Karpas-422 (cell line): ENCODE data around the gene SLC22A1. TPM values are rescaled to one million over a fixed set of nuclear protein-coding genes. Genes with fewer than 3 reads are reported as not detected.
"Not testable (repeated sequence)": the region's sequence is repeated elsewhere in the genome, so short reads cannot be mapped to it uniquely, and the experiment has no call there.

Experiments used
- DNase-seq: peaks from one replicate; pipeline ENCODE4 v3.0.0-alpha.2; 2015
- H2AFZ ChIP-seq: fragments of 200-600 bp; sonication (generic); 2 replicates; pipeline ENCODE4 v1.6.1; 2014; ENCODE audit warnings: antibody characterized with exemption, low read length, mixed read lengths
- H3K27ac ChIP-seq: fragments of 200-600 bp; sonication (generic); 2 replicates; pipeline ENCODE4 v1.5.1; 2014; ENCODE audit warnings: mild to moderate bottlenecking, low read length, moderate library complexity
- H3K27me3 ChIP-seq: fragments of 200-600 bp; sonication (generic); 2 replicates; pipeline ENCODE4 v1.6.1; 2014; ENCODE audit warnings: low read length, mixed read lengths
- H3K36me3 ChIP-seq: fragments of 200-600 bp; sonication (generic); 2 replicates; pipeline ENCODE4 v1.6.1; 2014; ENCODE audit warnings: low read length, mixed read lengths; ENCODE audit not compliant: insufficient read depth
- H3K4me1 ChIP-seq: fragments of 200-600 bp; sonication (generic); 2 replicates; pipeline ENCODE4 v1.6.1; 2014; ENCODE audit warnings: mild to moderate bottlenecking, low read length, mixed read lengths
- H3K4me2 ChIP-seq: fragments of 200-600 bp; sonication (generic); 2 replicates; pipeline ENCODE4 v1.6.1; 2014; ENCODE audit warnings: low read length, low read depth, mild to moderate bottlenecking; ENCODE audit not compliant: poor library complexity, severe bottlenecking
- H3K4me3 ChIP-seq: fragments of 200-600 bp; sonication (generic); 2 replicates; pipeline ENCODE4 v1.5.1; 2014; ENCODE audit warnings: mild to moderate bottlenecking, antibody characterized with exemption, low read length, mixed read lengths
- H3K79me2 ChIP-seq: fragments of 200-600 bp; sonication (generic); 2 replicates; pipeline ENCODE4 v1.6.1; 2014; ENCODE audit warnings: mild to moderate bottlenecking, low read length, mixed read lengths
- H3K9ac ChIP-seq: fragments of 200-600 bp; sonication (generic); 2 replicates; pipeline ENCODE4 v1.6.0; 2014; ENCODE audit warnings: low read length
- H3K9me2 ChIP-seq: fragments of 200-600 bp; sonication (generic), shearing (Covaris generic); replicated peaks from 2 replicates; pipeline ENCODE4 v1.6.0; 2014; ENCODE audit warnings: mild to moderate bottlenecking, low read length, moderate library complexity; ENCODE audit not compliant: insufficient read depth
- H3K9me3 ChIP-seq: fragments of 300-700, 200-600 bp; sonication (generic); 2 replicates; pipeline ENCODE4 v1.6.1; 2014; ENCODE audit warnings: low read length, mixed read lengths
- H4K20me1 ChIP-seq: fragments of 200-600 bp; sonication (generic); 2 replicates; pipeline ENCODE4 v1.6.1; 2014; ENCODE audit warnings: mild to moderate bottlenecking, antibody characterized with exemption, low read length, low read depth; ENCODE audit not compliant: insufficient read depth
- total RNA-seq: library from RNA; depleted of rRNA; stranded (reverse); fragments of >200 nt; shearing (Covaris generic); gene quantifications from 2 replicates; pipeline ENCODE4 v1.2.3, GENCODE V29; 2014; ENCODE audit warnings: low replicate concordance

Gene SLC22A1
- total RNA-seq, 1 experiment from 2014 or later = 0.78 TPM

GRCh38 chr6:160134779-160135547 is 13.3 kb downstream of the SLC22A1 start:
- Histone ChIP-seq H3K4me2 (no peak overlapping the region), H3K27ac (no peak overlapping the region)
- no peak for DNase-seq

GRCh38 chr6:160135907-160136655 is 14.5 kb downstream of the SLC22A1 start:
- Histone ChIP-seq H3K36me3 (no peaks in the 10 kb centered on the region), H3K27ac (no peak overlapping the region), H3K4me1 (no peaks in the 10 kb centered on the region), H3K9me2 (no peaks in the 10 kb centered on the region), H3K27me3 (no peaks in the 10 kb centered on the region), H3K4me2 (no peak overlapping the region), H3K4me3 (no peak overlapping the region), H3K79me2 (no peaks in the 10 kb centered on the region), H3K9me3 (no peaks in the 10 kb centered on the region), H2AFZ (no peak overlapping the region), H3K9ac (no peak overlapping the region), H4K20me1 (no peaks in the 10 kb centered on the region)
- no peak for DNase-seq

More at GRCh38 chr6:160134779-160135547, 13.3 kb downstream of the SLC22A1 start:
- H3K9me3 ChIP-seq = no peaks in the 10 kb centered on the region
- no peaks in the 10 kb centered on the region for H4K20me1 ChIP-seq
- H3K36me3 ChIP-seq = no peaks in the 10 kb centered on the region
- no peaks in the 10 kb centered on the region for H3K9me2 ChIP-seq
- H2AFZ ChIP-seq = no peak overlapping the region
- no peaks in the 10 kb centered on the region for H3K79me2 ChIP-seq
- no peak overlapping the region for H3K9ac ChIP-seq
- H3K27me3 ChIP-seq = no peaks in the 10 kb centered on the region
- no peaks in the 10 kb centered on the region for H3K4me1 ChIP-seq
- no peak overlapping the region for H3K4me3 ChIP-seq

GRCh38 chr6:160137130-160137988 is 15.7 kb downstream of the SLC22A1 start:
- no peak overlapping the region for H3K9ac ChIP-seq
- H3K9me3 ChIP-seq = no peaks in the 10 kb centered on the region
- H3K27me3 ChIP-seq = no peaks in the 10 kb centered on the region
- no peaks in the 10 kb centered on the region for H3K4me1 ChIP-seq
- H3K4me3 ChIP-seq = no peak overlapping the region
- no peaks in the 10 kb centered on the region for H3K36me3 ChIP-seq
- no peak for DNase-seq
- no peaks in the 10 kb centered on the region for H4K20me1 ChIP-seq
- H3K9me2 ChIP-seq = no peaks in the 10 kb centered on the region
- H3K79me2 ChIP-seq = no peaks in the 10 kb centered on the region
- no peak overlapping the region for H3K4me2 ChIP-seq
- H3K27ac ChIP-seq = no peak overlapping the region
- no peak overlapping the region for H2AFZ ChIP-seq

GRCh38 chr6:160137989-160138835 is 16.6 kb downstream of the SLC22A1 start:
- H3K27ac ChIP-seq = no peak overlapping the region
- H3K9me2 ChIP-seq = no peaks in the 10 kb centered on the region
- H3K4me1 ChIP-seq = no peaks in the 10 kb centered on the region
- H3K4me2 ChIP-seq = no peak overlapping the region
- DNase-seq = peak; percentile 80
- H3K79me2 ChIP-seq = no peaks in the 10 kb centered on the region
- no peaks in the 10 kb centered on the region for H3K27me3 ChIP-seq
- no peak overlapping the region for H2AFZ ChIP-seq
- no peak overlapping the region for H3K4me3 ChIP-seq
- no peaks in the 10 kb centered on the region for H4K20me1 ChIP-seq
- no peaks in the 10 kb centered on the region for H3K9me3 ChIP-seq
- H3K36me3 ChIP-seq = no peaks in the 10 kb centered on the region
- H3K9ac ChIP-seq = no peak overlapping the region

GRCh38 chr6:160138839-160139419 is 17.3 kb downstream of the SLC22A1 start:
- H3K4me2 ChIP-seq = no peak overlapping the region
- no peak overlapping the region for H3K4me3 ChIP-seq

GRCh38 chr6:160139420-160139851 is 17.8 kb downstream of the SLC22A1 start:
- Histone ChIP-seq H4K20me1 (no peaks in the 10 kb centered on the region), H3K4me2 (no peak overlapping the region), H2AFZ (no peak overlapping the region), H3K4me1 (no peaks in the 10 kb centered on the region), H3K27ac (no peak overlapping the region), H3K9me2 (no peaks in the 10 kb centered on the region), H3K9ac (no peak overlapping the region), H3K36me3 (no peaks in the 10 kb centered on the region), H3K27me3 (no peaks in the 10 kb centered on the region), H3K4me3 (no peak overlapping the region), H3K9me3 (no peaks in the 10 kb centered on the region), H3K79me2 (no peaks in the 10 kb centered on the region)
- DNase-seq = no peak

More at GRCh38 chr6:160138839-160139419, 17.3 kb downstream of the SLC22A1 start:
- Histone ChIP-seq H3K9me2 (no peaks in the 10 kb centered on the region), H3K27ac (no peak overlapping the region), H2AFZ (no peak overlapping the region), H3K9ac (no peak overlapping the region), H3K9me3 (no peaks in the 10 kb centered on the region), H3K79me2 (no peaks in the 10 kb centered on the region), H3K27me3 (no peaks in the 10 kb centered on the region), H3K36me3 (no peaks in the 10 kb centered on the region), H3K4me1 (no peaks in the 10 kb centered on the region), H4K20me1 (no peaks in the 10 kb centered on the region)
- no peak for DNase-seq

GRCh38 chr6:160140493-160140892 is 18.9 kb downstream of the SLC22A1 start:
- H3K9me2 ChIP-seq, H3K27me3 ChIP-seq, H3K9me3 ChIP-seq, H2AFZ ChIP-seq, H3K4me2 ChIP-seq, H3K79me2 ChIP-seq, H3K4me3 ChIP-seq, H3K4me1 ChIP-seq, H3K27ac ChIP-seq, H4K20me1 ChIP-seq, H3K9ac ChIP-seq, DNase-seq, H3K36me3 ChIP-seq: not testable (repeated sequence)
